ENCODE measurements around the gene FAM193B.

The FAM193B gene

GRCh38 chr5:177554474-177555111, at the start of gene FAM193B:
Gene FAM193B (minus strand): TSS chr5:177554563. CDS start chr5:177554458, 105 bp downstream.
- peak; percentile 99 for DNase-seq (ENCODE audit: extremely low spot score, insufficient read length, low read depth)
- peak; percentile 85 for FAIRE-seq

DNA sequence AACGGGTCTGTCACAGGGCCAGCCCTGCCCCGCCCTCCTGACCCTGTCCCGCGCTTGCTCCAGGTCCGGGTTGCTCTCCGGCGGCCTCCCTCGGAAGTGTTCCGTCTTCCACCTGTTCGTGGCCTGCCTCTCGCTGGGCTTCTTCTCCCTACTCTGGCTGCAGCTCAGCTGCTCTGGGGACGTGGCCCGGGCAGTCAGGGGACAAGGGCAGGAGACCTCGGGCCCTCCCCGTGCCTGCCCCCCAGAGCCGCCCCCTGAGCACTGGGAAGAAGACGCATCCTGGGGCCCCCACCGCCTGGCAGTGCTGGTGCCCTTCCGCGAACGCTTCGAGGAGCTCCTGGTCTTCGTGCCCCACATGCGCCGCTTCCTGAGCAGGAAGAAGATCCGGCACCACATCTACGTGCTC, 49.8 kb upstream of the FAM193B start:
- no peak for FAIRE-seq
- DNase-seq (ENCODE audit: extremely low spot score, insufficient read length, low read depth), result no peak

GRCh38 chr5:177603631-177604030, 49.3 kb upstream of the FAM193B start:
- DNase-seq (ENCODE audit: extremely low spot score, insufficient read length, low read depth) (no peak), FAIRE-seq (no peak)

DNA sequence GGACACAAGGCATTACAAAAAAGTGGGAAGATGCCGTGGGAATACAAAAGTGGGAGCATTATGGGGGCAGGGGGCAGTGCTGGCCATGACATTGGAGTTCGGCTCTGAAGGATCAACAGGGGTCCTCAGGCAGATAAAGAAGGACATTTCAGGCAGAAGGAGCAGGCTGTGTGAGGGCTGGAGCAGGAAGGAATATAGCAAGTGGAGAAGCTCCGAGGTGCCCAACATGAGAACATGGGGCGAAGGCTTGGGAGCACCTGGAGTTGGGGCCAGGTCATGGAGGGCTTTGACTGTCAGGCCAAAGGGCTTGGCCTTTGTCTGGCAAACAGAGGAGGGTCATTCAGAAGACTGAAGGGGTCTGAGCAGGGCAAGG, 48.1 kb upstream of the FAM193B start:
- DNase-seq (ENCODE audit: extremely low spot score, insufficient read length, low read depth), result no peak
- FAIRE-seq, result no peak

DNA sequence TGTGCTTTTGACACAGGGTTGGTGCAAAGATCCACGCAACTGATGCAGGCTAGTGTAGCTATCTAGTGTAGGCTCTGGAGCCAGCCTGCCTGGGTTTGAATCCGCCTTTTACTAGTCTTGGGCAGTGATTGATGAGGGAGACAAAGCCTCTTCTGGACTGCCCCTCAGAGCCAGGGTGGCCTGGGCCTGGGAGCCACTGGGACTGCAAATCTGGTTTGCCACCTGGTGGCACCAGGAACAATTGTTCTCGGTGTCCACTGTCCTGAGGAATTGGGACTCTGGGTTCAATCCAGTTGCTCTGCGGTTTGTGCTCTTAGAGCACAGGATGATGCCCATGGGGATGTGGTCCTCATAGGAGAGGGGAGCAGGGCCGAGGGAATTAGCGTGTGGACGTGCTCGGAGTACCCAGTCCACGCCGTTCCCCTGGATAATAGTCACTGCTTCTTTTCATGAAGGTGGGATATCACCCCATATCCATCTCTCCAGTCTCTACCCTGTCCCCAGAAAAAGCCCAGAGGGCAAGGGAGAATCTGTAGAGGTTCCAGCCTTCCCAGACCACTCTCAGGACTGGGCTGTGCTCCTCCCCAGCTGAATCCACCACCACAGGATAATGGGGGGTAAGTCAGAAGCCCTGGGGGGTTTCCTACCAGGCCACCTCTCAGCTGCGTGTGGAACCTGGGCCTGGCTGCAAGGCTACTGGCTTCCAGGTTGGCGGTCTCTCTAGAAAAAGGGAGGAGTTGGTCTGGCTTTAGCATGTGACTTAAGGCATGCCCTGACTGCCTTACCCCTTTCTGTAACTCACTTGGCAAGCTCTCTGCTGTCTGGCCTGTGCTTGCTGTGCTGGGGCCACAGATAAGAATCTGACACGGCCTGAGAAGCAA, 47.5 kb upstream of the FAM193B start:
- FAIRE-seq, result no peak

DNA sequence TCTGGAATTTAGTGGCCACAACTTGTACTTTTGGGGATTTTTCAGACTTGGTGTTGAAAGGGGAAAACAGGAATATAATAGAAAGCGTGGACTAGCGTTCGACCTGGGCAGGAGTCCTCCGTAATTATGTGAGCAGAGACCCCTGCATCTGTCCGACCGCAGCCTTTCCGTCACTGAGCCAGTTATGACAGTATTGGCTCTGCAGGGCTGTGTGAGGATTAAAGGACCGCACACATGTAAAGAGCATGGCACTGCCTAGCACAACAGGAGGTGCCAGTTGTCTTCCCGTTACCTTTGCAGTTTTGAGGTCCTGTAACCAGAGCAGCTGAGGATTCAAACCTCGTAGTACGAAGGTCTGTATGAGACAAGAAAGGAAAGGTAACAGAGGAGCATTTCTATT, 46.8 kb upstream of the FAM193B start:
- no peak for FAIRE-seq
- no peak for DNase-seq (ENCODE audit: extremely low spot score, insufficient read length, low read depth)

More for the DNA sequence above, 47.5 kb upstream of the FAM193B start:
- DNase-seq (ENCODE audit: extremely low spot score, insufficient read length, low read depth), result no peak

GRCh38 chr5:177600508-177601018, 46.2 kb upstream of the FAM193B start:
- DNase-seq (ENCODE audit: extremely low spot score, insufficient read length, low read depth) (no peak), FAIRE-seq (peak; percentile 9)

DNA sequence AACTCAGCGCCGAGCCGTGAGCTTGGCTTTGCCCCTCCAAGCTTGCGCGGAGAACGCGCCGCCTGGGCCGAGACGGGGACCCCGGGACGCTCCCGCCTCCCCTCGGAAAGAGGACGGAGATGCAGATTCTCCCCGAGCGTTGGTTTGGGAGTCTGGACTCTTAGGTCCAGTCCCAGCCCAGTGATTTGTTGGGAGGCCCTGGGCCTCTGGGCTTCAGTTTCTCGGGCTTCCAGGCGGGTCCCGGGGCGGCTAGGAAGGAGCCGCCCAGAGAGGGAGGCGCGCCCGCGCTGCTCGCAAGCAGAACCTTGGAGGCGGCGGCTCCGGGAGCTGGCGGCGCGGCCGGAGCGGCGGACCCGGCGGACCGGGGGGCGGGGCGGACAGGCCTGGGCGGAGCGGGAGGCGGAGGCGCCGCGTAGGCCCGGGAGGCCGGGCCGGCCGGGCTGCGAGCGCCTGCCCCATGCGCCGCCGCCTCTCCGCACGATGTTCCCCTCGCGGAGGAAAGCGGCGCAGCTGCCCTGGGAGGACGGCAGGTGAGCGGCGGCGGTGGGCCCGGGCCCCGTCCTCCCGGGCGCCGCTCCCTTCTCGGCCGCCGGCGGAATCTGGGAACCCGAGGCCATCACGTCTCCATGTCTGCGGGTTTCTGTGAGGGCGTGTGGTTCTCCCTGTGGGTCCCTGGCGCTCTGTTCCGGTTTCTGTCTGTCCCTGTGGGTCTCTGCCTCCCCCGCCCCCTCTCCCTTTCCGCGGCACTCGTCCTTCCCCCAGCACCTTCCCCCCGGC, 45.6 kb upstream of the FAM193B start, which contains the start of gene B4GALT7:
Gene B4GALT7, plus strand, starts transcription at position 402 of the 777 bp plus-strand sequence. Its CDS starts 79 bp downstream, at position 481.
- FAIRE-seq (no peak), DNase-seq (ENCODE audit: extremely low spot score, insufficient read length, low read depth) (peak; percentile 73)

- FAIRE-seq, result no peak
- DNase-seq (ENCODE audit: extremely low spot score, insufficient read length, low read depth), result no peak
These were observed 44.1 kb upstream of the FAM193B start for GRCh38 chr5:177598477-177598876.

- no peak for DNase-seq (ENCODE audit: extremely low spot score, insufficient read length, low read depth)
- FAIRE-seq, result no peak
These were observed 42.4 kb upstream of the FAM193B start for GRCh38 chr5:177596775-177597238.

GRCh38 chr5:177595991-177596774, 41.8 kb upstream of the FAM193B start:
- no peak for DNase-seq (ENCODE audit: extremely low spot score, insufficient read length, low read depth)
- no peak for FAIRE-seq

GRCh38 chr5:177595026-177595585, 40.7 kb upstream of the FAM193B start:
- DNase-seq (ENCODE audit: extremely low spot score, insufficient read length, low read depth), result no peak
- no peak for FAIRE-seq

- FAIRE-seq (no peak), DNase-seq (ENCODE audit: extremely low spot score, insufficient read length, low read depth) (no peak)
These were observed 39.7 kb upstream of the FAM193B start for GRCh38 chr5:177594071-177594470.

DNA sequence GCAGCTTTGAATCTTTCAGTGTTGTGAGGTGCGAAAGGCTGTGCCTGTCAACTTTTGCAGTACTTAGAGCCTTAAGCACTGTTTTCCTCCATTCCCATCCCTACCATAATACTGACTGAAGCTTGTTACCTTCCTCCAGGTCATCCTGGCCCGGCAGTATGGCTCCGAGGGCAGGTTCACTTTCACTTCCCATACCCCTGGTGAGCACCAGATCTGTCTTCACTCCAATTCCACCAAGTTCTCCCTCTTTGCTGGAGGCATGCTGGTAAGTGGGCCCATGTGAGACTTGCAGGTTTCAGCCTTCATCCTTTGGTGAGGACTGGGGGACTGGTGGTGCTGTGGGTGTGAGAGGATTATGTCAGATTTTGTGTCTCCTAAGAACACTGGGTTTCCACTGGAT, 39.1 kb upstream of the FAM193B start:
- DNase-seq (ENCODE audit: extremely low spot score, insufficient read length, low read depth) (no peak), FAIRE-seq (no peak)

DNA sequence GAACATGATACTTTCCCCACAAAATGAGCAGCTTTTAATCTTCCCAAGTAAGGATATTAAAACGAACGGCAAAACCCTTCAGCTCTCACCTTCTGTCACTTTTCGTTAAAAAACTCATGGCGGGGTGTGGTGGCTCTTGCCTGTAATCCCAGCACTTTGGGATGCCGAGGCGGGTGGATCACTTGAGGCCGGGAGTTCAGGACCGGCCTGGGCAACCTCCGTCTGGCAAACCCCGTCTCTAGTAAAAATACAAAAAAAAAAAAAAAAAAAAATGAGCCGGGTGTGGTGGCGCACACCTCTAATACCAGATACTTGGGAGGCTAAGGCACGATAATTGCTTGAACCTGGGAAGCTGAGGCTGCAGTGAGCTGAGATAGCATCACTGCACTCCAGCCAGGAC, 38.5 kb upstream of the FAM193B start:
- FAIRE-seq (no peak), DNase-seq (ENCODE audit: extremely low spot score, insufficient read length, low read depth) (no peak)

- DNase-seq (ENCODE audit: extremely low spot score, insufficient read length, low read depth) (peak; percentile 77), FAIRE-seq (peak; percentile 94)
These were observed 37.9 kb upstream of the FAM193B start, which contains the start of gene TMED9 for GRCh38 chr5:177592010-177592834. Gene TMED9 (plus strand): TSS chr5:177592203. CDS start chr5:177592215, 12 bp downstream.

- FAIRE-seq, result no peak
These were observed 37.3 kb upstream of the FAM193B start for GRCh38 chr5:177591690-177592009.

DNA sequence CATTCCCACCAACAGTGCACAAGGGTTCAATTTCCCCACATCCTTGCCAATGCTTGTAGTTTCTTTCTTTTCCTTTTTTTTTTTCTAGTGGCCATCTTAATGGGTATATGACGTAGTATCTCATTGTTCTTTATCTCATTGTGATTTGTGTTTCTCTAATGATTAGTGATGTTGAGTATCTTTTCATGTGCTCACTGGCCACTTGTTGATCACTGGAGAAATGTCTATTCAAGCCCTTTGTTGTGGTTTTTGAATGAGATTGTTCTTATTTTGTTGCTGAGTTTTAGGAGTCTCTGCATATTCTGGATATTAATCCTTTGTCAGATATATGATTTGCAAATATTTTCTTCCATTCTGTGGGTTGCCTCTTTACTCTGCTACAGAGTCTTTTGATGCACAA, 36.0 kb upstream of the FAM193B start:
- DNase-seq (ENCODE audit: extremely low spot score, insufficient read length, low read depth), result no peak
- FAIRE-seq, result no peak

More at GRCh38 chr5:177591690-177592009, 37.3 kb upstream of the FAM193B start:
- no peak for DNase-seq (ENCODE audit: extremely low spot score, insufficient read length, low read depth)

Measured in GM18507 (cell line).